HG03159 (cell line): ENCODE results near the gene PCOLCE2.
"Not testable (repeated sequence)": the region's sequence is repeated elsewhere in the genome, so short reads cannot be mapped to it uniquely, and the experiment has no call there.

Experiments
- ATAC-seq: cut with Tn5 transposase; IDR thresholded peaks from one replicate; pipeline ENCODE4 v1.9.1; 2021; ENCODE audit warnings: mild to moderate bottlenecking, moderate library complexity; ENCODE audit not compliant: unreplicated experiment

The PCOLCE2 gene

GRCh38 chr3:142875099-142875498 is 13.8 kb downstream of the PCOLCE2 start:
- ATAC-seq: no peak

GRCh38 chr3:142868382-142868781 is 20.5 kb downstream of the PCOLCE2 start:
- not testable (repeated sequence) for ATAC-seq

GRCh38 chr3:142866841-142867631 is 21.8 kb downstream of the PCOLCE2 start:
- no peak for ATAC-seq

- ATAC-seq: no peak
Observed at GRCh38 chr3:142863930-142864920, 24.7 kb downstream of the PCOLCE2 start.

DNA sequence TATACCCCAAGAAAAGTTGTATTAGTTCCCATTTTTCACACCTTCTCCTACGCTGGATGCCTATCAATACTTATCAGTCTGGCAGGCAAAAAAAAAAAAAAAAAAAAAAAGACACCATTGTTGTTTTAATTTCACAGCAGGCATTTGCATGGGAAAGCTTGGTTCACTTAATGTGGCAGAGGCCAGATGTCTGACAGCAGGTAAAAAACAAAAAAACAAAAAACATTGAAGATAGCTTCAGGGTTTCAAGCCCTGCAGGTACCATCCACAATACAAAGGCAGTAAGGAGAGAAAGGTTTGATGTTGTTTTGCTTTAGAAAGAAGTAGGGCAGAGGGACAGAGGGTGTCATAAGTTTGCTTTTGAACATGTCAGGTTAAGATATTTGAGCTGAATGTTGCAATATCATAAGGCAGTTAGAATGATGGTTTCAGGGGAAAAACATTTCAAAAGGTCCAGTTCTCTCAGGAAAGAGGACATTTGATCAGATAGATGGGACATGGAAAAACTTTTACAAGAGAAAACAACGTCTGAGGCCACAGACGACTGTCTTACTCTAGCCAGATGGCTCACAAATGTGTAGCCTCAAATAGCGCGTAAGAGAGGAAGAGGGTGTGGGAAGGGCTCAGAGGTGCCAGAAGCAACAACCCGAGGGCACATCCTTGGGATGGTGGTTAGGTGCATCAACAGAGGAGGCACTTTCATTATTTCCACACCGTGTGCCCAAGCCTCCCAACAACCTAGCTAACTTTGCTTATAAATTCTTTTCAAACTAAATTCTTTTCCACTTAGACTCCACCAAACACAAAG is 25.7 kb downstream of the PCOLCE2 start:
- ATAC-seq: no peak

GRCh38 chr3:142861926-142862325 is 27.0 kb downstream of the PCOLCE2 start:
- no peak for ATAC-seq

DNA sequence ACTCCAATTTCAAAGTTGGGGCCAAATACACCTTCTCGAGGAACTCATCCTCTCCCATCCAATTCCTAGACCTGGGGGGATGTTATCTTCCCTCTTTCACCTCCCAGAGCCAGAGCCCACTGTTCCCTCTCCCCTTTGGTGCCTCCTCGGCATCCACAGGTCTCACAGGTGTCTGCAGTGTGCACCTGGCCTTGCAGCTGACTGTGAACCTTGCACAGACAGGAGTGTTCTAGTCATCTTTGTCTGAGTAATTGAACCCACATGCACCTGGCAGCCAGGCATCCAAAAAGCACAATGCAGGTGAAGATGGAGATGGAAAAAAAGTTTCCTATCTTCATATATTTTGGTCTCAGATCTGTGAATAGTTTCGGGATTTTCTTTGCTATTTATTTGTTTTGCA is 30.8 kb downstream of the PCOLCE2 start:
- ATAC-seq: no peak

- no peak for ATAC-seq
Observed at GRCh38 chr3:142857056-142857455, 31.8 kb downstream of the PCOLCE2 start.

- ATAC-seq: no peak
Observed at GRCh38 chr3:142853270-142854168, 35.4 kb downstream of the PCOLCE2 start.

DNA sequence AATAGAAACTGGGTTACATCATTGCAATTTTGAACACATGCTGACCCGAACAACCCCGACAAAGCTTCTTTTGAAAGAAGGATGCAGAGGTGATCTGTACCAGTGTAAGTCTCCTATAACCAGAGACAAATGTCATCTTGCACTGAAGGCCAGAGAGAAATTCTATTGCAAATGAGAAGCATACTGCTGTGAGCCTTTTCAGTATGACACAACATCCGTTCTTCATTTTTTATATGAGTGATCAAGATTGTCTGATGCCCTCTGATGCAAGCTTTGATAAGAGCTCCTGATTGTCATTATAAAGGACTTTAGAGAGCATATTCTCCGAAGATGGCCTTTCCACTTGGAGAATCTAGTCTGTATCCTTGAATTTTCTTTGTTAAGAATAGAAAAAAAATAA is 36.9 kb downstream of the PCOLCE2 start:
- ATAC-seq: no peak

- ATAC-seq: no peak
Observed at GRCh38 chr3:142850395-142851023, 38.4 kb downstream of the PCOLCE2 start.

DNA sequence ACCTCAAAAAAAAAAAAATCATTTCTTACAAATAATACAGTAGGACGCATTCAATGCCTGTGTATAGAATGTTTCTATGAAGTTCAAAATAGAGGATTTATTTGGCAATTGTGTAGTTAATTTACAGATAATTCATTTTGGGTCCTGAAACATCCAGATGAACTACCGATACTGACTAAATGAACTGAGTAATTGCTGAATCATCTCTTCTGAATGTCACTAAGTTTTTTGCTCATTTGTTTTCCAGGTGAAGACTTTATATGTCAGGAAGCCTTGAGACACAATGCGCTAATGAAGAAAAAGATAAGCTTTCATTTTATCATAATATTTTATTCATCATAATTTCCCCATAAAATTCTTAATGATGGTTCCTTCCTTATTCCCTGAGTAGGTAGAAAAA is 39.7 kb downstream of the PCOLCE2 start:
- ATAC-seq: no peak

DNA sequence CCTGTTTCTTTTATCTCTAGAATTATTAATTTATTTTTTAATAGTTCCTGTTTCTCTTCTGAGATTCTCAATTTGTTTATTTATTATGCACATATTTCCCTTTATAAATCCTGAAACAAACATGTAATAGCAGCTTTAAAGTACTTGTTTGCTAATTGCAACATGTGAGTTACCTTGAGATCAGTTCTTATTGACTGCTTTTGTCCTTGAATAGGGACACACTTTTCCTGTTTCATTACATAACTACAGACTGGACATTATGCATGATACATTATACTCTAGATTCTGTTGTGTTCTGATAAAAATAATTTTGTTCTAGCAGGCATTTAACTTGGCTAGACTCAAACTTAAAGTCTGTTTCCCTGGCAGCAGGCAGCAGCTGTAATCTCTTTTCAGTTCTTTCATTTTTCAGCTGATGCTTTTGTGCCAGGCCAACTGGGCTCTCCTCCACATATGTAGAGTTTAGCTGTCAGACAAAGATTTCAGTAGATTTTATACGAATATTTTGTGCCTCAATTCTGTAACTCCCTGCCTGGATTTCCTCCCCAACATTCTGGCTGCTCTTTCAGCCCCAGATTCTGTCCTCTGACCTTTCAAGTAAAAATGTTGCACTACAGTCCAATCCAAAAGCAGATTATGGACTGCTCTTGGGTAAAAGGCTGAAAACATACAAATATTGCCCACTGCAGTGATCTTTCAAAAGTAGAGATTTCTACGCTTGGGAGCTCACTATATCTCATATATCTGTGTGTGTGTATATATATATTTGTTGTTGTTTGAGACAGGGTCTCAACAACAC is 41.9 kb downstream of the PCOLCE2 start:
- no peak for ATAC-seq

GRCh38 chr3:142844339-142844977 is 44.4 kb downstream of the PCOLCE2 start:
- peak; percentile 72 for ATAC-seq

- no peak for ATAC-seq
Observed at GRCh38 chr3:142839831-142840230, 49.1 kb downstream of the PCOLCE2 start.

DNA sequence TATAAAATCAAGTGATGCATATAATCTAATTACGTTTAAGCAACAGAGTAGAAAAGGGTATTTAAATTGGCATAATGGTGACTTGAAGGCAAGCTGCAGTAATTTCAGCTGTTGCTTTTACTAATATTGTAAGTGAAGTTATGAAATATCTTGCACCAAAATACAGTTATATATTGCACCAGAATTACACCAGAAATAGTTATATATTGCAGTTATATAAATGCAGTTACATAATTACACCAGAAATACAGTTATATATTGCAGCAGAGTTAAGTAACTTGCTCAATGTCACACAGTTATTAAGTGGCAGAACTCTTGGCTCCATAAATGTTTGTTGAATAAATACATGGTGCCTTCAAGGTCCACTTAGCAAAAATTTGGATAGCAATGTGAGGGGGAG is 51.4 kb downstream of the PCOLCE2 start:
- no peak for ATAC-seq

DNA sequence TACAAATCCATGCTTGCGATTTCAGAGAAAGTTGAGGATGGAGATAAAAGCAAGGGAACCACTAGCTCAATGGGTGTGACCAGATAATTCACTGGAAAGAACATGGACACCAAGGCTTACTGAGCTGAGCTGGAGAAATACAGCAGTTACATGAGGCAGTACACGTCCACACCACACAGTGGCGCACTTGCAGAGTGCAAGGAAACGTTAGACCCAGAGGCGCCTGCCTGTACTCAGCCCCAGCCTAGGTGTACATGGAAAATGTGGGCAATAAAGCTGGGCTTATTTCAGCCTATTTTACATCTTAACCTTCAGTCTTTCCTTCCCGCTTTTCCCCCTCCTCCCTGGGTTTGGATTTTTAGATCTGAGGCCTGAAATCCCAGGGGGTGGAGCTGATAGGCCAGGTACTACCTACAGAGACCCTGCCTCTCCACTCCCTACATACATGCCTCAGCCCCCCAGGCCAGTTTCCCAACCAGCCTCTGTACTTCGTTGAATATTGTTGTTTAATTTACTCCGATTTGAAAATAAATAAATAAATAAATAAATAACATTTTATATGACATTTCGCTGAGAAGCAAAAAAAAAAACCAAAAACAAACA is 60.1 kb downstream of the PCOLCE2 start:
- ATAC-seq: peak; percentile 99

DNA sequence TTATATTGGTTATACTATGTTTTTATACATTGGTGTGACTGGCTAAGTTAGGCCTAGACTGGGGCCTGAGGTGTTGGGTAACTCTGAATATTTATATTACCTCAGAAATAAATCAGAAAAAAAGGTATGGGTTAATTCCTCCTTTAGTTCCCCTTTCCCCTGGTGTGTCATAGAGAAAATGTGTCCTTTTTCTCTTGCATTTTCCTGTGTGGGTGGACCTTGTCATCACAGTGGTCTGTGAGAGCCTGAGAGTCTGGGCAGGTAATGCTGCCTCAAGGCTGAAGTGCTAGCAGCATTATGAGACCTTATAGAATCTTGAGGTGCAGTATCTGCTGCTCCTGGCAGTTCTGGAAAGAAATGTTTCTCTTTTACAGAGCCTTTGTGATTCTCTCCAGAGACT is 69.7 kb downstream of the PCOLCE2 start:
- ATAC-seq: no peak
